GM12878 (cell line): ENCODE data around the gene MFSD6. TPM values are rescaled to one million over a fixed set of nuclear protein-coding genes. Genes with fewer than 3 reads are reported as not detected.

Experiments
- ATAC-seq: fragments of 200-7000 bp; cut with Tn5 transposase; 3 replicates; pipeline ENCODE4 v1.9.1; 2020; ENCODE audit warnings: mild to moderate bottlenecking, moderate library complexity
- BruUV-seq: library from RNA; stranded (reverse); fragments of 400-500 nt; replicated peaks from 2 replicates; lab custom pipeline; 2021; lab: Mats Ljungman, UMichigan
- CTCF ChIA-PET: fragments of 300-600 bp; sonication (Branson Sonifier 250); formaldehyde crosslinking; extraction: SDS; loops from one replicate; lab custom pipeline; 2021; ENCODE audit warnings: inconsistent platforms; lab: Yijun Ruan, JAX
- POLR2A ChIA-PET: fragments of 350-600 bp; formaldehyde crosslinking; extraction: SDS; loops from one replicate; lab custom pipeline; 2021; ENCODE audit warnings: inconsistent platforms; lab: Charles Lee
- RAD21 ChIA-PET: fragments of 300-600 bp; sonication (Branson Sonifier 250); formaldehyde crosslinking; loops from one replicate; lab custom pipeline; 2023; ENCODE audit warnings: antibody characterized with exemption; ENCODE audit not compliant: unreplicated experiment; lab: Charles Lee
- SMC1A ChIA-PET: fragments of 300-600 bp; sonication (Branson Sonifier 250); formaldehyde crosslinking; loops from one replicate; lab custom pipeline; 2023; ENCODE audit not compliant: unreplicated experiment, uncharacterized antibody; lab: Charles Lee
- DNase-seq: peaks from one replicate; pipeline ENCODE4 v3.0.0-alpha.2; 2011; ENCODE audit warnings: low read depth, low spot score
- FAIRE-seq: peaks from 3 replicates; lab custom pipeline; 2011; peaks lifted over from hg19 to GRCh38; lab: Jason Lieb, UNC
- H2AFZ ChIP-seq: 2 replicates; pipeline ENCODE4 v1.6.0; 2011; ENCODE audit warnings: low read depth, low read length, control low read depth; ENCODE audit not compliant: control insufficient read depth
- H3K27ac ChIP-seq: 2 replicates; pipeline ENCODE4 v1.5.1; 2011; ENCODE audit warnings: control low read depth; ENCODE audit not compliant: control insufficient read depth, insufficient read depth
- H3K27me3 ChIP-seq, 2 experiments: replicated peaks in 1 of 2; 2 replicates each; pipeline versions ENCODE4 v1.6.0 to v1.6.1; 2011; ENCODE audit warnings: low read length in 1 of 2; ENCODE audit not compliant: control insufficient read depth in 2 of 2, insufficient read depth in 2 of 2
- H3K36me3 ChIP-seq, 2 experiments: 2 replicates each; pipeline ENCODE4 v1.5.1; 2011; ENCODE audit warnings: low read length in 1 of 2; ENCODE audit not compliant: control insufficient read depth in 2 of 2, insufficient read depth in 2 of 2
- H3K4me1 ChIP-seq: 2 replicates; pipeline ENCODE4 v1.6.1; 2011; ENCODE audit warnings: mild to moderate bottlenecking, low read length, moderate library complexity, mixed read lengths; ENCODE audit not compliant: control insufficient read depth, insufficient read depth
- H3K4me2 ChIP-seq: 2 replicates; pipeline ENCODE4 v1.6.0; 2011; ENCODE audit warnings: control low read depth; ENCODE audit not compliant: control insufficient read depth, insufficient read depth
- H3K4me3 ChIP-seq: fragments of 200-600 bp; sonication (generic); 2 replicates; pipeline ENCODE4 v1.5.1; 2016
- H3K79me2 ChIP-seq: 2 replicates; pipeline ENCODE4 v1.6.0; 2011; ENCODE audit warnings: low read length; ENCODE audit not compliant: control insufficient read depth, insufficient read depth
- H3K9ac ChIP-seq: 2 replicates; pipeline ENCODE4 v1.8.0; 2011; ENCODE audit warnings: low read length, control low read depth, mixed read lengths; ENCODE audit not compliant: control insufficient read depth, insufficient read depth
- H3K9me3 ChIP-seq: replicated peaks from 3 replicates; pipeline ENCODE4 v1.5.1; 2011; ENCODE audit warnings: mild to moderate bottlenecking, low read length; ENCODE audit not compliant: control insufficient read depth, insufficient read depth
- H4K20me1 ChIP-seq: 2 replicates; pipeline ENCODE4 v1.6.0; 2011; ENCODE audit not compliant: control insufficient read depth, insufficient read depth
- FOS ChIP-seq: IDR thresholded peaks from 3 replicates; pipeline ENCODE4 v1.6.1; 2011; ENCODE audit warnings: borderline replicate concordance; ENCODE audit not compliant: insufficient read length; ENCODE audit errors: extremely low read depth
- IKZF1 ChIP-seq: fragments of 450-650 bp; conservative IDR thresholded peaks from 2 replicates; pipeline ENCODE4 v1.6.1; 2017; ENCODE audit warnings: antibody characterized with exemption, mild to moderate bottlenecking
- MTA3 ChIP-seq: IDR thresholded peaks from 2 replicates; pipeline ENCODE4 v1.6.1; 2012; ENCODE audit warnings: low read length, inconsistent platforms, borderline replicate concordance
- PML ChIP-seq: IDR thresholded peaks from 2 replicates; pipeline ENCODE4 v1.6.1; 2012; ENCODE audit warnings: low read length, inconsistent platforms
- RCOR1 ChIP-seq: conservative IDR thresholded peaks from 2 replicates; pipeline ENCODE4 v1.6.1; 2012; ENCODE audit warnings: low read depth, low read length, improper control_type of control experiment
- RUNX3 ChIP-seq: IDR thresholded peaks from 2 replicates; pipeline ENCODE4 v1.6.1; 2012; ENCODE audit warnings: low read length, inconsistent platforms
- SRF ChIP-seq, 2 experiments: IDR thresholded peaks; 2 replicates each; pipeline ENCODE4 v1.6.1; 2011; ENCODE audit warnings: low read depth in 2 of 2, low read length in 2 of 2, mild to moderate bottlenecking in 1 of 2, moderate library complexity in 1 of 2
- TCF7 ChIP-seq: IDR thresholded peaks from 2 replicates; pipeline ENCODE4 v1.6.1; 2014; ENCODE audit warnings: antibody characterized with exemption, borderline replicate concordance
- WRNIP1 ChIP-seq: IDR thresholded peaks from 2 replicates; pipeline ENCODE4 v1.6.1; 2011; ENCODE audit warnings: low read depth, low read length, improper control_type of control experiment, borderline replicate concordance
- WGBS: methylation state at CpG from one replicate; pipeline ENCODE4 v1.1.6; 2016; ENCODE audit warnings: low lambda C conversion rate; ENCODE audit not compliant: insufficient replicate concordance, insufficient coverage; ENCODE audit errors: missing lambda C conversion rate; 5-methylcytosine and 5-hydroxymethylcytosine counted together
- in situ Hi-C: fragments of 300-500 bp; cut with MboI; formaldehyde crosslinking; loops from 9 replicates; pipeline ENCODE4 v1.14.3; 2018; ENCODE audit warnings: mixed read lengths
- intact Hi-C: fragments of 100-400 bp; cut with micrococcal nuclease; formaldehyde crosslinking; loops from one replicate; pipeline ENCODE4 v1.14.2; 2022; ENCODE audit not compliant: unreplicated experiment
- polyA plus RNA-seq, 11 experiments: library from polyadenylated mRNA; depleted of rRNA in 4 of 11; unstranded in 6 of 11; stranded (reverse) in 5 of 11; fragments of >200 nt; fragmentation: Nextera tagmentation in 4 of 11; fragmentation: Illumina TruSeq in 1 of 11; extraction: Ambion mirVana in 4 of 11; extraction: Trizol in 1 of 11; gene quantifications; 1 replicate in 1 of 11; 2 replicates in 10 of 11; pipeline versions ENCODE4 v1.2.1 to v1.2.3, GENCODE V29; 2011 to 2016; ENCODE audit warnings: inconsistent platforms in 2 of 11, missing spikeins in 2 of 11, low read depth in 1 of 11
- total RNA-seq, 4 experiments: library from RNA; depleted of rRNA in 3 of 4; stranded (reverse); fragments of >200 nt in 3 of 4; fragmentation: Illumina TruSeq in 1 of 4; extraction: Trizol in 1 of 4; gene quantifications; 2 replicates each; pipeline versions ENCODE4 v1.2.1 to v1.2.3, GENCODE V29; 2013 to 2021
- TF ChIP-seq, protein P1 (sequence below): fragments of 450-650 bp; IDR thresholded peaks from 2 replicates; pipeline ENCODE4 v1.6.1; 2017; ENCODE audit warnings: mild to moderate bottlenecking, moderate library complexity
- TF ChIP-seq, protein P2 (sequence below): IDR thresholded peaks from 2 replicates; pipeline ENCODE4 v1.6.1; 2011; ENCODE audit warnings: low read depth, low read length, improper control_type of control experiment, borderline replicate concordance

The MFSD6 gene
- total and polyA plus RNA-seq, 10 of the 15 experiments (the other 5 are each of a cell fraction or from before 2014, with no cell fraction given) = 6.7 to 42.6 (median 24.2) TPM

DNA sequence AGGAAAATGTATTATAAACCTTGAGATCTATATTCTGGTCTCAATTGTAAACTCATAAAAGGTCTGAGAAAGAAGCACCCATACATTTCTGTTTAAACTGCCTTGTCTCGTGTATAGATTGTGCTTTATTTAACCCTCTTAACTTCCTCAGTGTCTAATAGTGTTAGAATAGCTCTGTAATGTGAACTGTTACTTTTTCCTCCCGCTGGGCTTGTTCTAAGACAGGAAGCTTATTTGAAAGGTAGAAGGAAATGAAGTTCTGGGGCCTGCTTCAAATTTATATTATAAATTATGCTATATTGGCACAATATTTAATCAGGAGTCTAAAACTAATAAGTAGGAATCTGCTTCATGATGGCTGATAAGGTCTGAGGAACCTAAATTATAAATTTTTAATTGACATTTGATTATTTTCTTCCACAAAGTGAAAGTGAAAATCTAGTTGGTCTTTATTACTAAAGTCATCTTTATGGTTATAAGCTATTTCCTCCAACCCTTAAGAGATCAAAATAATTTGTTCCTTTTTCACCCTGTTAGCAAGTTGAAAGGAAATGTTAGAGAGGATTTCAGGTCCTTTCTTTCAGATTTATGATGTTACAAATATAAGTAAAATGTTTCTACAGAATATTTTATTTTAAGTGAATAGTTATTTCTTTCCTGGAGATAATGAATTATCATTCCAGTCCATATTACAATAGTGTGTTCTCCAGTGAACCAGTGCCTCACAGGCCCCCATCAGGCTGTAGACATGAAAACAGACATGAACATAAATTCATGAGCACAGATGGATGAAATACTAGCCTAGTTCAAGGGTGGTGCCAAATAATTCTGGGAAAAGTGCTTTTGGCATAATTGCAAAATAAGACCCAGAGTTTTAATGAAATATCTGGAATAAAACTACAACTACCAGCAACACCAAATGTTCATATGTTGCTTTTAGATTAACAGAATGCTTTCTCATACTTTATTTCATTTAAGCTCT is 7.9 kb downstream of the MFSD6 start:
- ChIA-PET POLR2A (interaction anchor here (0.8 to 1.6 kb wide), 4 partner anchors 17 to 264 kb away, joined by 3 to 4 read pairs (median 3); no protein-coding TSS in a partner anchor), SMC1A (interaction anchor here (0.7 to 4.6 kb wide), 14 partner anchors 9 to 207 kb away, joined by 3 to 21 read pairs (median 4); no protein-coding TSS in a partner anchor), CTCF (interaction anchor here (1.0 to 1.6 kb wide), 6 partner anchors 9 to 241 kb away, joined by 3 to 5 read pairs (median 4); no protein-coding TSS in a partner anchor), RAD21 (interaction anchor here (0.7 to 1.3 kb wide), 5 partner anchors 9 to 146 kb away, joined by 3 to 5 read pairs (median 3); no protein-coding TSS in a partner anchor)
- H2AFZ ChIP-seq = peak overlapping the region; percentile 78
- in situ Hi-C loops (no loop called here), intact Hi-C loops (no loop called here)
- TF ChIP-seq PML (no peak), MTA3 (no peak), IKZF1 (no peak), TCF7 (no peak), FOS (no peak), WRNIP1 (no peak), SRF (IDR thresholded peaks at IDR 0.05; ENCODE audit: low read depth in 2 of 2, low read length in 2 of 2) (no peak), RCOR1 (no peak), RUNX3 (no peak)
- TF ChIP-seq, protein P1, sequence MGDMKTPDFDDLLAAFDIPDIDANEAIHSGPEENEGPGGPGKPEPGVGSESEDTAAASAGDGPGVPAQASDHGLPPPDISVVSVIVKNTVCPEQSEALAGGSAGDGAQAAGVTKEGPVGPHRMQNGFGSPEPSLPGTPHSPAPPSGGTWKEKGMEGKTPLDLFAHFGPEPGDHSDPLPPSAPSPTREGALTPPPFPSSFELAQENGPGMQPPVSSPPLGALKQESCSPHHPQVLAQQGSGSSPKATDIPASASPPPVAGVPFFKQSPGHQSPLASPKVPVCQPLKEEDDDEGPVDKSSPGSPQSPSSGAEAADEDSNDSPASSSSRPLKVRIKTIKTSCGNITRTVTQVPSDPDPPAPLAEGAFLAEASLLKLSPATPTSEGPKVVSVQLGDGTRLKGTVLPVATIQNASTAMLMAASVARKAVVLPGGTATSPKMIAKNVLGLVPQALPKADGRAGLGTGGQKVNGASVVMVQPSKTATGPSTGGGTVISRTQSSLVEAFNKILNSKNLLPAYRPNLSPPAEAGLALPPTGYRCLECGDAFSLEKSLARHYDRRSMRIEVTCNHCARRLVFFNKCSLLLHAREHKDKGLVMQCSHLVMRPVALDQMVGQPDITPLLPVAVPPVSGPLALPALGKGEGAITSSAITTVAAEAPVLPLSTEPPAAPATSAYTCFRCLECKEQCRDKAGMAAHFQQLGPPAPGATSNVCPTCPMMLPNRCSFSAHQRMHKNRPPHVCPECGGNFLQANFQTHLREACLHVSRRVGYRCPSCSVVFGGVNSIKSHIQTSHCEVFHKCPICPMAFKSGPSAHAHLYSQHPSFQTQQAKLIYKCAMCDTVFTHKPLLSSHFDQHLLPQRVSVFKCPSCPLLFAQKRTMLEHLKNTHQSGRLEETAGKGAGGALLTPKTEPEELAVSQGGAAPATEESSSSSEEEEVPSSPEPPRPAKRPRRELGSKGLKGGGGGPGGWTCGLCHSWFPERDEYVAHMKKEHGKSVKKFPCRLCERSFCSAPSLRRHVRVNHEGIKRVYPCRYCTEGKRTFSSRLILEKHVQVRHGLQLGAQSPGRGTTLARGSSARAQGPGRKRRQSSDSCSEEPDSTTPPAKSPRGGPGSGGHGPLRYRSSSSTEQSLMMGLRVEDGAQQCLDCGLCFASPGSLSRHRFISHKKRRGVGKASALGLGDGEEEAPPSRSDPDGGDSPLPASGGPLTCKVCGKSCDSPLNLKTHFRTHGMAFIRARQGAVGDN = no peak
- TF ChIP-seq, protein P2, sequence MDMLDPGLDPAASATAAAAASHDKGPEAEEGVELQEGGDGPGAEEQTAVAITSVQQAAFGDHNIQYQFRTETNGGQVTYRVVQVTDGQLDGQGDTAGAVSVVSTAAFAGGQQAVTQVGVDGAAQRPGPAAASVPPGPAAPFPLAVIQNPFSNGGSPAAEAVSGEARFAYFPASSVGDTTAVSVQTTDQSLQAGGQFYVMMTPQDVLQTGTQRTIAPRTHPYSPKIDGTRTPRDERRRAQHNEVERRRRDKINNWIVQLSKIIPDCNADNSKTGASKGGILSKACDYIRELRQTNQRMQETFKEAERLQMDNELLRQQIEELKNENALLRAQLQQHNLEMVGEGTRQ = no peak
- no peak overlapping the region; the same call in 1 of the 2 replicates for H3K9ac ChIP-seq
- DNase-seq (no peak), FAIRE-seq (no peak), ATAC-seq (peak; percentile 55)
- WGBS = 4% methylated on average over 2 of the region's 2 CpGs
- BruUV-seq = no TSS peak
- H3K4me2 ChIP-seq = peak overlapping the region; percentile 69
- no peaks in the 10 kb centered on the region for H3K9me3 ChIP-seq
- H3K36me3 ChIP-seq = 0 out of 4 replicates have a peak, but pooled peaks cover 0 to 2% of the 10 kb centered on the region in 2 experiments
- H3K27ac ChIP-seq = peak overlapping the region; percentile 71
- H3K27me3 ChIP-seq = no peaks in the 10 kb centered on the region
- H4K20me1 ChIP-seq = no peaks in the 10 kb centered on the region
- no peak overlapping the region for H3K4me3 ChIP-seq
- H3K79me2 ChIP-seq = peaks cover 27% of the 10 kb centered on the region
- peaks cover 13% of the 10 kb centered on the region for H3K4me1 ChIP-seq
